ENCODE data around the gene HOATZ. TPM values are rescaled to one million over a fixed set of nuclear protein-coding genes. Genes with fewer than 3 reads are reported as not detected.

The HOATZ gene
- total RNA-seq, 2 experiments from 2014 or later, result not detected

DNA sequence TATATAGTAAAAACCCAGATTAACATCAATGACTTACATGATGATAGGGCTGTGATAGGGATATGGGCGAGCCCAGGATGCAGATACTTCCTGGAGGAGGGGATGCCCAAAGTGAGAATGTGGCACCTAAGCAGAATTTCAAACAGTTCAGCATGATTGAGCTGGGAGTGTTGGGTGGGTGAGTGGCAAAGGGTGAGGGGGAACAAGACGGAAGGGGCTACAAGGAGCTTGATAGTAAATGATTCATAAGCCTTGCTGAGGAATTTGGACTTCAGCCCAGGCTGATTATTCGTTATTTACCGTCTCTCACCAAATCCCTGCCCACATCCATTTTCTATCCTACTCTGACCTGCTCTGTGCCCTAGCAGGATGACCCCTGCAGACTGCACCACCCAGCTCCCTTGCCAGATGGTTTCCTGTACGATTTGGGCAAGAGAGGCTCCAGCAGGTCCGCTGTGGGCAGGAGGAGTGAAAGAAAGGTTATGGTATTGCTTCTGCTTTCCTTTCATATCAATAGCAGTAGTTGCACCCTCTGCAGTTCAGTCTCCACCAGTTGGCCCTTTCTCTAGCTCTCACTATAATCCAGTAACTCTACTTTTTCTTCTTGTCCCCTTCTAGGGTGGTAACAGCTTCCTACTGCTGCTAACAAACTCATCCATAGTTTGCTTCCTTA lies 57.4 kb downstream of the HOATZ start:
- Histone ChIP-seq H3K4me2 (ENCODE audit: low read length) (no peak overlapping the region), H3K79me2 (ENCODE audit: insufficient read depth, low read depth, low read length) (no peaks in the 10 kb centered on the region), H3K4me1 (ENCODE audit: insufficient read depth, low read length, poor library complexity, severe bottlenecking) (peaks cover 12% of the 10 kb centered on the region), H3K27ac (ENCODE audit: low read depth, low read length, poor library complexity, severe bottlenecking) (no peak overlapping the region), H3K4me3 (ENCODE audit: low read depth, low read length, poor library complexity, severe bottlenecking) (no peak overlapping the region), H4K20me1 (ENCODE audit: insufficient read depth, low read length) (no peaks in the 10 kb centered on the region), H3K36me3 (ENCODE audit: insufficient read depth, low read length) (no peaks in the 10 kb centered on the region), H3K9me2 (ENCODE audit: insufficient read depth, low read length) (no peaks in the 10 kb centered on the region), H3K9me3 (ENCODE audit: low read length) (no peaks in the 10 kb centered on the region), H2AFZ (ENCODE audit: low read length) (no peak overlapping the region)
- ChIA-PET CTCF (ENCODE audit: unreplicated experiment) (interaction anchor here (1.4 kb wide), 1 partner anchor 19 kb away, joined by 3 read pairs; no protein-coding TSS in a partner anchor), POLR2A (no interaction called here)
- no TSS peak for BruUV-seq (replicated peaks)
- TF ChIP-seq, protein P1, sequence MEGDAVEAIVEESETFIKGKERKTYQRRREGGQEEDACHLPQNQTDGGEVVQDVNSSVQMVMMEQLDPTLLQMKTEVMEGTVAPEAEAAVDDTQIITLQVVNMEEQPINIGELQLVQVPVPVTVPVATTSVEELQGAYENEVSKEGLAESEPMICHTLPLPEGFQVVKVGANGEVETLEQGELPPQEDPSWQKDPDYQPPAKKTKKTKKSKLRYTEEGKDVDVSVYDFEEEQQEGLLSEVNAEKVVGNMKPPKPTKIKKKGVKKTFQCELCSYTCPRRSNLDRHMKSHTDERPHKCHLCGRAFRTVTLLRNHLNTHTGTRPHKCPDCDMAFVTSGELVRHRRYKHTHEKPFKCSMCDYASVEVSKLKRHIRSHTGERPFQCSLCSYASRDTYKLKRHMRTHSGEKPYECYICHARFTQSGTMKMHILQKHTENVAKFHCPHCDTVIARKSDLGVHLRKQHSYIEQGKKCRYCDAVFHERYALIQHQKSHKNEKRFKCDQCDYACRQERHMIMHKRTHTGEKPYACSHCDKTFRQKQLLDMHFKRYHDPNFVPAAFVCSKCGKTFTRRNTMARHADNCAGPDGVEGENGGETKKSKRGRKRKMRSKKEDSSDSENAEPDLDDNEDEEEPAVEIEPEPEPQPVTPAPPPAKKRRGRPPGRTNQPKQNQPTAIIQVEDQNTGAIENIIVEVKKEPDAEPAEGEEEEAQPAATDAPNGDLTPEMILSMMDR (conservative IDR thresholded peaks at IDR 0.05; ENCODE audit: low read length), result no peak
- no peak for DNase-seq (ENCODE audit: low spot score)
- intact Hi-C loops (cut with micrococcal nuclease; ENCODE audit: unreplicated experiment), result no loop called here

DNA sequence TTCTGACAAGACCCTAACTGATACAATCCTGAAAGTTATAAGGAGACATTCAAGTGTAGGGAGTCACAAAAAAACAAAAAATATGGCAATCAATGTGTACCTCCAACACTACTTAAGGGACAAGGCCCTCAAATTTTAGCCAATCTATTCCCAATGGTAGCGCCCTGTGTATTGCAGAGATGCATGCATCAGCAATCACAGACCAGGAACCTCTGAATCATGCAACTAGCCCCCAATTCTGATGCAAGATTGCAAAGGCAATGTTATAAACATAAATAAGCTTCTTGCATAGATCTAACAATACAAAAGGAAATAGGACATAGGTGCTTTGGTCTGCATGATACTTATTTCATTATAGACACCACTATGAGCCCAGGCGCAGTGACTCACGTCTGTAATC lies 58.0 kb downstream of the HOATZ start:
- no peaks in the 10 kb centered on the region for H3K79me2 ChIP-seq (ENCODE audit: insufficient read depth, low read depth, low read length)
- no peak overlapping the region for H2AFZ ChIP-seq (ENCODE audit: low read length)
- ChIA-PET POLR2A (no interaction called here), CTCF (ENCODE audit: unreplicated experiment) (interaction anchor here (1.4 kb wide), 1 partner anchor 19 kb away, joined by 3 read pairs; no protein-coding TSS in a partner anchor)
- no peaks in the 10 kb centered on the region for H3K9me3 ChIP-seq (ENCODE audit: low read length)
- no peak overlapping the region for H3K4me3 ChIP-seq (ENCODE audit: low read depth, low read length, poor library complexity, severe bottlenecking)
- no peaks in the 10 kb centered on the region for H3K36me3 ChIP-seq (ENCODE audit: insufficient read depth, low read length)
- H3K9me2 ChIP-seq (ENCODE audit: insufficient read depth, low read length), result no peaks in the 10 kb centered on the region
- no peak overlapping the region for H3K4me2 ChIP-seq (ENCODE audit: low read length)
- BruUV-seq (replicated peaks), result no TSS peak
- no peak for TF ChIP-seq EZH2phosphoT487 (IDR thresholded peaks at IDR 0.05; ENCODE audit: borderline replicate concordance, low read depth, low read length)
- TF ChIP-seq, protein P1 (conservative IDR thresholded peaks at IDR 0.05; ENCODE audit: low read length), result no peak
- intact Hi-C loops (cut with micrococcal nuclease; ENCODE audit: unreplicated experiment), result no loop called here
- no peak for DNase-seq (ENCODE audit: low spot score)
- peaks cover 12% of the 10 kb centered on the region for H3K4me1 ChIP-seq (ENCODE audit: insufficient read depth, low read length, poor library complexity, severe bottlenecking)
- no peak overlapping the region for H3K27ac ChIP-seq (ENCODE audit: low read depth, low read length, poor library complexity, severe bottlenecking)
- no peaks in the 10 kb centered on the region for H4K20me1 ChIP-seq (ENCODE audit: insufficient read depth, low read length)

DNA sequence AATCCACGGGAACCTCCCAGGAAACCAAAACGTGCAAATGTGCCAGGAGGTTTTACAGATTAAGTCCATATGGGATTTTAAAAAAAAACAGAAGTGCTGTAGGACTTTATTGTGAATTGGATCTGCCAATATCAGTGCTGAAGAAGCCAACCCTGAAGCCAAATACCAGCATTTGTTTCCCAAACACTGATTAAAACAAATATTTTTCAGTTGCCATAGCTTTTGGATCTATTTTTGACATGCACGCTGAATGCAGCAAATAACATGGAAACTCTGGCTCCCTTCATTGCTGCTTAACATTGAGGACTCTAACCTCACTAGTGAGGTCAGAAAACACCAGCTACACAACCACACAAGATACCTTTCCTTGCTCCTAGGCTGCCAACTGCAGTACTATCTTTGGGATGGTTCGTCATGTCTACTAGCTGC lies 59.3 kb downstream of the HOATZ start:
- intact Hi-C loops (cut with micrococcal nuclease; ENCODE audit: unreplicated experiment), result no loop called here
- Histone ChIP-seq H2AFZ (ENCODE audit: low read length) (peak overlapping the region; percentile 87), H3K9me2 (ENCODE audit: insufficient read depth, low read length) (no peaks in the 10 kb centered on the region), H3K4me1 (ENCODE audit: insufficient read depth, low read length, poor library complexity, severe bottlenecking) (peaks cover 12% of the 10 kb centered on the region), H4K20me1 (ENCODE audit: insufficient read depth, low read length) (no peaks in the 10 kb centered on the region), H3K36me3 (ENCODE audit: insufficient read depth, low read length) (no peaks in the 10 kb centered on the region), H3K27ac (ENCODE audit: low read depth, low read length, poor library complexity, severe bottlenecking) (no peak overlapping the region), H3K9me3 (ENCODE audit: low read length) (no peaks in the 10 kb centered on the region), H3K4me3 (ENCODE audit: low read depth, low read length, poor library complexity, severe bottlenecking) (no peak overlapping the region), H3K79me2 (ENCODE audit: insufficient read depth, low read depth, low read length) (no peaks in the 10 kb centered on the region), H3K4me2 (ENCODE audit: low read length) (peak overlapping the region; percentile 53)
- TF ChIP-seq EZH2phosphoT487 (IDR thresholded peaks at IDR 0.05; ENCODE audit: borderline replicate concordance, low read depth, low read length), result no peak
- TF ChIP-seq, protein P1 (conservative IDR thresholded peaks at IDR 0.05; ENCODE audit: low read length), result no peak
- POLR2A ChIA-PET, result interaction anchor here (0.7 kb wide), 1 partner anchor 24 kb away, joined by 3 read pairs; no protein-coding TSS in a partner anchor
- CTCF ChIA-PET (ENCODE audit: unreplicated experiment), result no interaction called here
- BruUV-seq (replicated peaks), result no TSS peak
- no peak for DNase-seq (ENCODE audit: low spot score)

Data from OCI-LY7 (cell line).